Measurements from ENCODE around the gene SLFN12. TPM values are rescaled to one million over a fixed set of nuclear protein-coding genes. Genes with fewer than 3 reads are reported as not detected.

Gene SLFN12
- total RNA-seq, 1 donor from 2014 or later: 7.8 TPM

Other genes starting within 250 kb of the SLFN12 start
- gene SLC35G3, start 238.1 kb downstream of the SLFN12 start, total RNA-seq: 0.09 TPM in 1 of 2 replicates, not detected in the other
- 6.9 and 8.9 TPM in 2 replicates for gene SLFN5, start 189.4 kb downstream of the SLFN12 start, total RNA-seq
- 72.3 and 73.6 TPM in 2 replicates for gene SLFN11, start 58.9 kb downstream of the SLFN12 start, total RNA-seq
- gene SLFN13, start 16.3 kb upstream of the SLFN12 start, total RNA-seq: 34.5 and 36.8 TPM in 2 replicates
- gene SLFN12L, start 105.2 kb upstream of the SLFN12 start, total RNA-seq: 43.1 and 44.8 TPM in 2 replicates
- 0.07 TPM in 1 of 2 replicates, not detected in the other for gene SLFN14, start 128.3 kb upstream of the SLFN12 start, total RNA-seq
- gene PEX12, start 146.1 kb upstream of the SLFN12 start, total RNA-seq: 4.5 and 4.8 TPM in 2 replicates
- gene AP2B1, start 154.8 kb upstream of the SLFN12 start, total RNA-seq: 164 and 172 TPM in 2 replicates